GM23338 (cell line): ENCODE results near the gene CLIP2.

ENCODE experiments used
- CREB1 ChIP-seq: fragments of 250-450 bp; sonication (Bioruptor Pico); IDR thresholded peaks from 2 replicates; pipeline ENCODE4 v1.5.0; 2020; ENCODE audit warnings: low read depth, mild to moderate bottlenecking, moderate library complexity
- CTCF ChIP-seq, 2 experiments: fragments of 200-600 bp in 1 of 2; sonication (generic) in 1 of 2; conservative IDR thresholded peaks; 2 replicates each; pipeline versions ENCODE4 v1.5.1 to v1.6.1; 2016 to 2017; ENCODE audit warnings: antibody characterized with exemption in 2 of 2, low read depth in 2 of 2, mild to moderate bottlenecking in 2 of 2, moderate library complexity in 1 of 2
- ETS1 ChIP-seq: IDR thresholded peaks from 2 replicates; pipeline ENCODE4 v1.6.1; 2016; ENCODE audit warnings: antibody characterized with exemption
- EZH2 ChIP-seq: fragments of 200-600 bp; sonication (generic); IDR thresholded peaks from one replicate; pipeline ENCODE4 v1.8.0; 2017; ENCODE audit warnings: antibody characterized with exemption, mild to moderate bottlenecking, low read depth; ENCODE audit not compliant: unreplicated experiment
- EZH2phosphoT487 ChIP-seq: fragments of 200-600 bp; sonication (generic); IDR thresholded peaks from one replicate; pipeline ENCODE4 v1.8.1; 2018; ENCODE audit warnings: antibody characterized with exemption; ENCODE audit not compliant: unreplicated experiment
- JUNB ChIP-seq: IDR thresholded peaks from one replicate; pipeline ENCODE4 v1.6.1; 2016; ENCODE audit warnings: antibody characterized with exemption; ENCODE audit not compliant: unreplicated experiment
- NANOG ChIP-seq: IDR thresholded peaks from 2 replicates; pipeline ENCODE4 v1.6.1; 2016; ENCODE audit warnings: antibody characterized with exemption, borderline replicate concordance
- POLR2AphosphoS5 ChIP-seq: IDR thresholded peaks from 2 replicates; pipeline ENCODE4 v1.6.1; 2016; ENCODE audit warnings: antibody characterized with exemption, low read depth
- REST ChIP-seq: IDR thresholded peaks from one replicate; pipeline ENCODE4 v1.6.1; 2018; ENCODE audit warnings: antibody characterized with exemption; ENCODE audit not compliant: unreplicated experiment
- STAT1 ChIP-seq: IDR thresholded peaks from one replicate; pipeline ENCODE4 v1.6.1; 2016; ENCODE audit warnings: antibody characterized with exemption; ENCODE audit not compliant: unreplicated experiment
- ZNF114 ChIP-seq: fragments of 250-450 bp; sonication (Bioruptor Pico); IDR thresholded peaks from 2 replicates; pipeline ENCODE4 v1.5.0; 2020; ENCODE audit warnings: mild to moderate bottlenecking, moderate library complexity
- ZNF331 ChIP-seq: fragments of 250-450 bp; sonication (Bioruptor Pico); IDR thresholded peaks from 2 replicates; pipeline ENCODE4 v1.5.0; 2020; ENCODE audit warnings: low read depth, mild to moderate bottlenecking, moderate library complexity
- ZNF462 ChIP-seq: fragments of 250-450 bp; sonication (Bioruptor Pico); IDR thresholded peaks from 2 replicates; pipeline ENCODE4 v1.5.0; 2020; ENCODE audit warnings: mild to moderate bottlenecking, moderate library complexity

- no peak for TF ChIP-seq CTCF (conservative IDR thresholded peaks at IDR 0.05; ENCODE audit: low read depth in 2 of 2)
- no peak for TF ChIP-seq POLR2AphosphoS5
- TF ChIP-seq REST, result no peak
- no peak for TF ChIP-seq EZH2
- TF ChIP-seq ZNF114, result no peak
- no peak for TF ChIP-seq ETS1
- TF ChIP-seq CREB1 (CRISPR knock-in tag), result no peak
- TF ChIP-seq JUNB, result no peak
- TF ChIP-seq EZH2phosphoT487, result no peak
- TF ChIP-seq ZNF331 (CRISPR knock-in tag), result no peak
- TF ChIP-seq STAT1, result no peak
- TF ChIP-seq NANOG, result no peak
- no peak for TF ChIP-seq ZNF462 (CRISPR knock-in tag)
These were observed 115.1 kb downstream of the CLIP2 start for GRCh38 chr7:74404388-74404700.
